OCI-LY1 (cell line): ENCODE results near the gene GLT8D2.

Source experiments
- CTCF ChIP-seq: fragments of 200-600 bp; sonication (generic), shearing (Covaris generic); IDR thresholded peaks from 2 replicates; pipeline ENCODE4 v1.5.1; 2017; ENCODE audit warnings: mild to moderate bottlenecking, antibody characterized with exemption, low read length, moderate library complexity, mixed read lengths
- EZH2 ChIP-seq: fragments of 200-600 bp; sonication (generic), shearing (Covaris generic); IDR thresholded peaks from 2 replicates; pipeline ENCODE4 v1.8.0; 2017; ENCODE audit warnings: borderline replicate concordance, mixed run types, mild to moderate bottlenecking, antibody characterized with exemption, low read length, moderate library complexity, mixed read lengths

- TF ChIP-seq CTCF: no peak
- no peak for TF ChIP-seq EZH2
Measured at GRCh38 chr12:103997286-103997900, 52.6 kb downstream of the GLT8D2 start.
